Spleen (tissue), 7 donors: ENCODE results near the gene TMEM129.

Source experiments
- POLR2A ChIP-seq, 3 donors: fragments of 450-650 bp; IDR thresholded peaks; one replicate each; pipeline ENCODE4 v1.5.1; 2017; ENCODE audit warnings: antibody characterized with exemption in 3 of 3, mild to moderate bottlenecking in 1 of 3
- POLR2AphosphoS5 ChIP-seq, 3 donors: sonication (generic); formaldehyde crosslinking; IDR thresholded peaks; one replicate each; pipeline ENCODE4 v1.5.1; 2017; ENCODE audit warnings: antibody characterized with exemption in 3 of 3
- TF ChIP-seq, protein P1 (sequence below), 11 experiments: fragments of 200-600 bp in 7 of 11; fragments of 450-650 bp in 4 of 11; sonication (generic) in 4 of 11; IDR thresholded peaks in 8 of 11; conservative IDR thresholded peaks in 3 of 11; 1 replicate in 7 of 11; 2 replicates in 4 of 11; pipeline versions ENCODE4 v1.4.0 to v1.8.0; 2016 to 2021; ENCODE audit warnings: antibody characterized with exemption in 11 of 11, inconsistent platforms in 4 of 11, mild to moderate bottlenecking in 1 of 11
- donor health status: DM: no; HTN: no; CAD: no; lungs with moderate emphysema.
- donor health status: DM: no; HTN: no; CAD: no.
- donor health status: DM: no; HTN: no; CAD: no.

DNA sequence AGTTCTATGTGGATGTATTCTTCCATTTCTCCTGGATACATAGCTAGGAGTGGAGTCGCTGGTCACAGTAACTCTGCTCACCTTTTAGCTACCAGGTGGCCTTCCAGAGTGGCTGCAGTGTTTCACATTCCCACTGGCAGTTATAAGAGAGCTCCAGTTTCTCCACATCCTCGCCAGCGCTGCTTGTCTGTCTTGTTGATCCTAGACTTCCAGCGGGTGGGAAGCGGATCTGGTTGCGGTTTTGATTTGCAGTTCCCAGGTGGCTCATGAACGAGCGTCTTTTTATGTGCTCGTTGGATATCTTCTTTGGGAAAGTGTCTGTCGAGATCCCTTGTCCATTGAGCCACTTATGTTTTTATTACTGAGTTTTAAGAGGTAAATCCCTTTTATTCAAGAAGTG is 11.8 kb upstream of the TMEM129 start:
- TF ChIP-seq, protein P1, sequence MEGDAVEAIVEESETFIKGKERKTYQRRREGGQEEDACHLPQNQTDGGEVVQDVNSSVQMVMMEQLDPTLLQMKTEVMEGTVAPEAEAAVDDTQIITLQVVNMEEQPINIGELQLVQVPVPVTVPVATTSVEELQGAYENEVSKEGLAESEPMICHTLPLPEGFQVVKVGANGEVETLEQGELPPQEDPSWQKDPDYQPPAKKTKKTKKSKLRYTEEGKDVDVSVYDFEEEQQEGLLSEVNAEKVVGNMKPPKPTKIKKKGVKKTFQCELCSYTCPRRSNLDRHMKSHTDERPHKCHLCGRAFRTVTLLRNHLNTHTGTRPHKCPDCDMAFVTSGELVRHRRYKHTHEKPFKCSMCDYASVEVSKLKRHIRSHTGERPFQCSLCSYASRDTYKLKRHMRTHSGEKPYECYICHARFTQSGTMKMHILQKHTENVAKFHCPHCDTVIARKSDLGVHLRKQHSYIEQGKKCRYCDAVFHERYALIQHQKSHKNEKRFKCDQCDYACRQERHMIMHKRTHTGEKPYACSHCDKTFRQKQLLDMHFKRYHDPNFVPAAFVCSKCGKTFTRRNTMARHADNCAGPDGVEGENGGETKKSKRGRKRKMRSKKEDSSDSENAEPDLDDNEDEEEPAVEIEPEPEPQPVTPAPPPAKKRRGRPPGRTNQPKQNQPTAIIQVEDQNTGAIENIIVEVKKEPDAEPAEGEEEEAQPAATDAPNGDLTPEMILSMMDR (IDR thresholded peaks at IDR 0.05 in 8 of 11, conservative IDR thresholded peaks at IDR 0.05 in 3 of 11), result no peak
- TF ChIP-seq POLR2AphosphoS5 (IDR thresholded peaks at IDR 0.05) (no peak), POLR2A (IDR thresholded peaks at IDR 0.05) (no peak)
